AG10803 (cell line): ENCODE data around the gene ZNF766.

Source experiments
- DNase-seq: peaks from one replicate; pipeline ENCODE4 v3.0.0; 2010; ENCODE audit warnings: low read depth
- H3K4me3 ChIP-seq: 2 replicates; pipeline ENCODE4 v1.5.1; 2011; ENCODE audit warnings: mild to moderate bottlenecking, low read length, control low read depth
- CTCF ChIP-seq: conservative IDR thresholded peaks from 2 replicates; pipeline ENCODE4 v1.5.1; 2011; ENCODE audit warnings: mild to moderate bottlenecking, low read length, control low read depth, inconsistent platforms

The ZNF766 gene

GRCh38 chr19:52227196-52227940 lies 42.0 kb upstream of the ZNF766 start:
- no peak for TF ChIP-seq CTCF
- no peak for DNase-seq
- no peak overlapping the region for H3K4me3 ChIP-seq

- no peak overlapping the region for H3K4me3 ChIP-seq
- no peak for DNase-seq
- no peak for TF ChIP-seq CTCF
Observed at GRCh38 chr19:52227980-52228379, 41.4 kb upstream of the ZNF766 start.

- DNase-seq = no peak
- no peak for TF ChIP-seq CTCF
Observed at GRCh38 chr19:52229524-52229923, 39.9 kb upstream of the ZNF766 start.

GRCh38 chr19:52230685-52231084 lies 38.7 kb upstream of the ZNF766 start:
- TF ChIP-seq CTCF = no peak
- no peak overlapping the region for H3K4me3 ChIP-seq
- DNase-seq = no peak

More at GRCh38 chr19:52229524-52229923, 39.9 kb upstream of the ZNF766 start:
- H3K4me3 ChIP-seq = no peak overlapping the region

- H3K4me3 ChIP-seq = no peak overlapping the region
- DNase-seq = no peak
- TF ChIP-seq CTCF = no peak
Observed at GRCh38 chr19:52231154-52231910, 38.1 kb upstream of the ZNF766 start.

GRCh38 chr19:52234406-52234805 lies 35.0 kb upstream of the ZNF766 start:
- no peak for DNase-seq
- no peak overlapping the region for H3K4me3 ChIP-seq
- TF ChIP-seq CTCF = no peak

- no peak overlapping the region for H3K4me3 ChIP-seq
- no peak for TF ChIP-seq CTCF
- no peak for DNase-seq
Observed at GRCh38 chr19:52237197-52237596, 32.2 kb upstream of the ZNF766 start.
